HCT116 (cell line): ENCODE data around the gene CYB561D1. TPM values are rescaled to one million over a fixed set of nuclear protein-coding genes. Genes with fewer than 3 reads are reported as not detected.

Source experiments
- ATAC-seq: fragments of 200-7000 bp; cut with Tn5 transposase; 2 replicates; pipeline ENCODE4 v1.9.1; 2020; ENCODE audit warnings: mild to moderate bottlenecking, moderate library complexity
- BruUV-seq: library from RNA; stranded (reverse); fragments of 400-500 nt; replicated peaks from 2 replicates; lab custom pipeline; 2021; lab: Mats Ljungman, UMichigan
- CTCF ChIA-PET: fragments of 300-600 bp; sonication (Branson Sonifier 250); formaldehyde crosslinking; loops from one replicate; lab custom pipeline; 2021; ENCODE audit warnings: antibody characterized with exemption; lab: Charles Lee
- POLR2A ChIA-PET: fragments of 300-600, 350-600 bp; sonication (Branson Sonifier 250); formaldehyde crosslinking; loops from one replicate; lab custom pipeline; 2021; ENCODE audit warnings: antibody characterized with exemption; lab: Charles Lee
- RAD21 ChIA-PET, 2 experiments: fragments of 300-600 bp; sonication (Branson Sonifier 250); formaldehyde crosslinking; loops; one replicate each; lab custom pipeline; 2023; ENCODE audit warnings: low total read pairs in 2 of 2; ENCODE audit not compliant: uncharacterized antibody in 2 of 2, unreplicated experiment in 2 of 2, low non-redundant PET in 1 of 2; lab: Charles Lee
- DNase-seq: peaks from one replicate; pipeline ENCODE4 v3.0.0-alpha.2; 2010; ENCODE audit warnings: low read depth, low spot score
- H2AFZ ChIP-seq: fragments of 200-600 bp; shearing (Covaris generic), sonication (generic); 2 replicates; pipeline ENCODE4 v1.6.1; 2017; ENCODE audit warnings: low read depth, mixed run types, mixed read lengths, antibody characterized with exemption, low read length; ENCODE audit not compliant: poor library complexity, severe bottlenecking
- H3K27ac ChIP-seq: 2 replicates; pipeline ENCODE4 v1.5.1; 2012; ENCODE audit warnings: low read depth, low read length
- H3K27me3 ChIP-seq: fragments of 200-600 bp; sonication (generic); 2 replicates; pipeline ENCODE4 v1.6.1; 2016; ENCODE audit warnings: mixed run types, low read length, mixed read lengths; ENCODE audit not compliant: insufficient read depth
- H3K36me3 ChIP-seq, 2 experiments: fragments of 200-500 bp in 1 of 2; fragments of 200-600 bp in 1 of 2; sonication (Bioruptor generic) in 1 of 2; sonication (generic) in 1 of 2; 2 replicates each; pipeline versions ENCODE4 v1.5.1 to v1.6.1; 2014 to 2016; ENCODE audit warnings: low read length in 2 of 2, inconsistent platforms in 1 of 2, mixed read lengths in 1 of 2, mixed run types in 1 of 2; ENCODE audit not compliant: insufficient read depth in 2 of 2, control insufficient read depth in 1 of 2
- H3K4me1 ChIP-seq, 2 experiments: fragments of 200-600 bp in 1 of 2; sonication (generic) in 1 of 2; 2 replicates each; pipeline versions ENCODE4 v1.5.1 to v1.6.1; 2012 to 2017; ENCODE audit warnings: low read length in 2 of 2, inconsistent platforms in 1 of 2, mild to moderate bottlenecking in 1 of 2, mixed read lengths in 1 of 2, mixed run types in 1 of 2, moderate library complexity in 1 of 2; ENCODE audit not compliant: insufficient read depth in 2 of 2, control insufficient read depth in 1 of 2
- H3K4me2 ChIP-seq: fragments of 200-600 bp; sonication (generic); 2 replicates; pipeline ENCODE4 v1.6.1; 2017; ENCODE audit warnings: mixed run types, low read length, mixed read lengths
- H3K4me3 ChIP-seq, 2 experiments: fragments of 200-600 bp in 1 of 2; sonication (generic) in 1 of 2; replicated peaks in 1 of 2; 2 replicates each; pipeline ENCODE4 v1.5.1; 2011 to 2016; ENCODE audit warnings: low read length in 2 of 2, control low read depth in 1 of 2, low read depth in 1 of 2, mild to moderate bottlenecking in 1 of 2, mixed read lengths in 1 of 2, mixed run types in 1 of 2
- H3K79me2 ChIP-seq: fragments of 200-600 bp; sonication (generic); 2 replicates; pipeline ENCODE4 v1.6.1; 2017; ENCODE audit warnings: mild to moderate bottlenecking, mixed run types, low read length, moderate library complexity, mixed read lengths; ENCODE audit not compliant: insufficient read depth
- H3K9ac ChIP-seq: fragments of 200-600 bp; sonication (generic); 2 replicates; pipeline ENCODE4 v1.6.1; 2016; ENCODE audit warnings: low read length, mixed read lengths
- H3K9me2 ChIP-seq: fragments of 200-600 bp; sonication (generic), shearing (Covaris generic); 2 replicates; pipeline ENCODE4 v1.6.1; 2017; ENCODE audit warnings: mixed run types, mild to moderate bottlenecking, moderate library complexity; ENCODE audit not compliant: insufficient read depth
- H3K9me3 ChIP-seq, 2 experiments: fragments of 200-500 bp in 1 of 2; fragments of 200-600 bp in 1 of 2; sonication (Bioruptor generic) in 1 of 2; sonication (generic) in 1 of 2; 2 replicates each; pipeline ENCODE4 v1.6.1; 2014 to 2017; ENCODE audit warnings: low read length in 2 of 2, mixed read lengths in 2 of 2, inconsistent platforms in 1 of 2, low read depth in 1 of 2, mild to moderate bottlenecking in 1 of 2, mixed run types in 1 of 2, moderate library complexity in 1 of 2; ENCODE audit not compliant: control insufficient read depth in 1 of 2, insufficient read depth in 1 of 2
- H4K20me1 ChIP-seq: fragments of 200-600 bp; sonication (generic), shearing (Covaris generic); 2 replicates; pipeline ENCODE4 v1.6.1; 2017; ENCODE audit warnings: mixed run types, mild to moderate bottlenecking, moderate library complexity; ENCODE audit not compliant: insufficient read depth
- CBX3 ChIP-seq: IDR thresholded peaks from 2 replicates; pipeline ENCODE4 v1.6.1; 2012; ENCODE audit warnings: low read depth
- CEBPB ChIP-seq: IDR thresholded peaks from 2 replicates; pipeline ENCODE4 v1.6.1; 2012; ENCODE audit warnings: low read depth
- ELF1 ChIP-seq: IDR thresholded peaks from 2 replicates; pipeline ENCODE4 v1.6.1; 2012; ENCODE audit warnings: low read depth, borderline replicate concordance
- EZH2 ChIP-seq: fragments of 200-600 bp; sonication (generic); IDR thresholded peaks from 2 replicates; pipeline ENCODE4 v1.6.1; 2017; ENCODE audit warnings: antibody characterized with exemption, mixed run types
- EZH2phosphoT487 ChIP-seq: fragments of 200-600 bp; IDR thresholded peaks from 2 replicates; pipeline ENCODE4 v1.6.1; 2018; ENCODE audit warnings: antibody characterized with exemption, borderline replicate concordance
- FOSL1 ChIP-seq: IDR thresholded peaks from 2 replicates; pipeline ENCODE4 v1.6.1; 2012; ENCODE audit warnings: low read depth
- JUND ChIP-seq: IDR thresholded peaks from 2 replicates; pipeline ENCODE4 v1.6.1; 2012
- MAX ChIP-seq: IDR thresholded peaks from 2 replicates; pipeline ENCODE4 v1.6.1; 2012
- POLR2A ChIP-seq: IDR thresholded peaks from 2 replicates; pipeline ENCODE4 v1.7.0; 2011; ENCODE audit warnings: borderline replicate concordance; ENCODE audit not compliant: insufficient read depth, insufficient read length; ENCODE audit errors: extremely low read depth
- POLR2AphosphoS5 ChIP-seq: IDR thresholded peaks from 2 replicates; pipeline ENCODE4 v1.6.1; 2011; ENCODE audit warnings: mild to moderate bottlenecking, low read depth, low read length, moderate library complexity
- SP1 ChIP-seq: IDR thresholded peaks from 2 replicates; pipeline ENCODE4 v1.6.1; 2012; ENCODE audit warnings: low read depth
- TCF7L2 ChIP-seq: IDR thresholded peaks from 2 replicates; pipeline ENCODE4 v1.7.0; 2011; ENCODE audit warnings: borderline replicate concordance, inconsistent platforms; ENCODE audit not compliant: insufficient read depth, insufficient read length; ENCODE audit errors: extremely low read depth
- YY1 ChIP-seq: IDR thresholded peaks from 2 replicates; pipeline ENCODE4 v1.6.1; 2011; ENCODE audit warnings: low read length, low read depth, moderate library complexity, mild to moderate bottlenecking; ENCODE audit not compliant: insufficient replicate concordance; ENCODE audit errors: extremely low read depth
- ZFX ChIP-seq: fragments of 450-650 bp; IDR thresholded peaks from 2 replicates; pipeline ENCODE4 v1.6.1; 2017
- ZNF274 ChIP-seq: fragments of 200-500 bp; sonication (Bioruptor generic); IDR thresholded peaks from 2 replicates; pipeline ENCODE4 v1.6.1; 2014; ENCODE audit warnings: mild to moderate bottlenecking, low read depth, low read length, inconsistent platforms
- intact Hi-C: fragments of 100-400 bp; cut with micrococcal nuclease; formaldehyde crosslinking; loops from 2 replicates; pipeline ENCODE4 v1.10.0; 2022
- total RNA-seq: library from RNA; stranded (reverse); gene quantifications from one replicate; pipeline ENCODE4 v1.2.1, GENCODE V29; 2021; ENCODE audit not compliant: unreplicated experiment

The CYB561D1 gene
- total RNA-seq, 1 experiment from 2014 or later, result 5.9 TPM

- no peak for TF ChIP-seq CEBPB
- TF ChIP-seq CBX3, result no peak
- TF ChIP-seq ZNF274, result no peak
- no peak for TF ChIP-seq POLR2A
- TF ChIP-seq SP1, result no peak
- TF ChIP-seq ZFX, result no peak
- TF ChIP-seq MAX, result no peak
- no peak for TF ChIP-seq EZH2phosphoT487
- TF ChIP-seq TCF7L2, result no peak
- no peak for TF ChIP-seq YY1
- TF ChIP-seq ELF1, result no peak
- no peak for TF ChIP-seq FOSL1
- TF ChIP-seq JUND, result no peak
- TF ChIP-seq POLR2AphosphoS5, result no peak
- no peak for TF ChIP-seq EZH2
Measured at GRCh38 chr1:109467301-109467777, 26.6 kb upstream of the CYB561D1 start.

More at GRCh38 chr1:109467301-109467777, 26.6 kb upstream of the CYB561D1 start:
- no peak overlapping the region for H3K4me3 ChIP-seq
- ChIA-PET RAD21 (no interaction called here), CTCF (no interaction called here), POLR2A (no interaction called here)
- DNase-seq, result no peak
- H3K27ac ChIP-seq, result no peak overlapping the region
- intact Hi-C loops, result no loop called here
- no peaks in the 10 kb centered on the region for H3K36me3 ChIP-seq
- no peaks in the 10 kb centered on the region for H4K20me1 ChIP-seq
- H3K27me3 ChIP-seq, result peaks cover 31% of the 10 kb centered on the region
- no peak for ATAC-seq
- no peaks in the 10 kb centered on the region for H3K79me2 ChIP-seq
- H3K4me2 ChIP-seq, result no peak overlapping the region
- no peak overlapping the region for H3K9ac ChIP-seq
- no peaks in the 10 kb centered on the region for H3K9me3 ChIP-seq
- no peaks in the 10 kb centered on the region for H3K9me2 ChIP-seq
- BruUV-seq, result no TSS peak
- H2AFZ ChIP-seq, result no peak overlapping the region
- peaks cover 0 to 10% of the 10 kb centered on the region in 2 experiments; a peak in 1 of 4 replicates for H3K4me1 ChIP-seq
